ENCODE results near the gene FOXE3. TPM values are rescaled to one million over a fixed set of nuclear protein-coding genes. Genes with fewer than 3 reads are reported as not detected.

The FOXE3 gene
- total and polyA plus RNA-seq, 2 donors (not counting 3 experiments of a cell fraction or from before 2014, with no cell fraction given) = not detected

- no TSS peak for BruUV-seq (replicated peaks)
- TF ChIP-seq EZH2 (IDR thresholded peaks at IDR 0.05; ENCODE audit: borderline replicate concordance, low read depth, low read length, severe bottlenecking) = no peak
- no peak for TF ChIP-seq CTCF (IDR thresholded peaks at IDR 0.05; ENCODE audit: extremely low read depth in 1 of 2, insufficient read depth in 1 of 2, low read depth in 1 of 2, low read length in 2 of 2)
- no peak for TF ChIP-seq POLR2A (IDR thresholded peaks at IDR 0.05; ENCODE audit: low read depth, low read length)
- TF ChIP-seq FOS (IDR thresholded peaks at IDR 0.05; ENCODE audit: borderline replicate concordance, insufficient read depth, low read length) = no peak
- no peak for TF ChIP-seq MYC (IDR thresholded peaks at IDR 0.05; ENCODE audit: low read depth, low read length)
- no peak for TF ChIP-seq MAX (IDR thresholded peaks at IDR 0.05; ENCODE audit: insufficient read depth, insufficient read length)
- TF ChIP-seq JUN (IDR thresholded peaks at IDR 0.05; ENCODE audit: borderline replicate concordance, insufficient read depth, insufficient read length, low read depth) = no peak
- no peak for FAIRE-seq
- no peaks in the 10 kb centered on the region for H4K20me1 ChIP-seq (replicated peaks; ENCODE audit: control insufficient read depth, extremely low read depth, insufficient read depth, low read length)
- no peak overlapping the region for H2AFZ ChIP-seq (ENCODE audit: low read depth, low read length)
- H3K9me1 ChIP-seq (replicated peaks; ENCODE audit: control insufficient read depth, extremely low read depth, insufficient read depth, low read length) = no peaks in the 10 kb centered on the region
- intact Hi-C loops (cut with micrococcal nuclease) (no loop called here), dilution Hi-C loops (cut with MboI; ENCODE audit: extremely low pct_ligation_motif_present, low sequenced_read_pairs) (no loop called here)
- peaks cover 13% of the 10 kb centered on the region in 2 experiments for H3K27me3 ChIP-seq (ENCODE audit: control insufficient read depth in 2 of 2, insufficient read depth in 2 of 2, low read length in 2 of 2)
- no peak overlapping the region for H3K27ac ChIP-seq (ENCODE audit: insufficient read depth, low read depth, low read length)
- no peaks in the 10 kb centered on the region for H3K9me3 ChIP-seq (replicated peaks; ENCODE audit: control insufficient read depth, insufficient read depth, low read length)
- no peaks in the 10 kb centered on the region for H3K36me3 ChIP-seq (ENCODE audit: control insufficient read depth in 2 of 2, extremely low read depth in 1 of 2, insufficient read depth in 2 of 2, low read length in 2 of 2)
- CTCF ChIA-PET = interaction anchor here (1.6 kb wide), 1 partner anchor 23 kb away, joined by 4 read pairs; no protein-coding TSS in a partner anchor
- DNase-seq (ENCODE audit: low read depth, low spot score) = no peak
- H3K4me3 ChIP-seq (replicated peaks in 1 of 3; ENCODE audit: insufficient read depth in 1 of 3, low read depth in 1 of 3, low read length in 3 of 3) = no peak overlapping the region
- no peaks in the 10 kb centered on the region for H3K79me2 ChIP-seq (ENCODE audit: control insufficient read depth, insufficient read depth, low read length)
- H3K9ac ChIP-seq (replicated peaks; ENCODE audit: extremely low read depth, insufficient read depth, low read length) = no peak overlapping the region
- H3K4me1 ChIP-seq (ENCODE audit: control insufficient read depth, extremely low read depth, insufficient read depth, low read length) = no peaks in the 10 kb centered on the region
- POLR2A ChIA-PET = no interaction called here
- no peak overlapping the region for H3K4me2 ChIP-seq (ENCODE audit: insufficient read depth, low read length)
These were observed 6.6 kb upstream of the FOXE3 start for GRCh38 chr1:47409311-47410067.

Measured in endothelial cell of umbilical vein (primary cell).